ENCODE data around the gene TECTB.

DNA sequence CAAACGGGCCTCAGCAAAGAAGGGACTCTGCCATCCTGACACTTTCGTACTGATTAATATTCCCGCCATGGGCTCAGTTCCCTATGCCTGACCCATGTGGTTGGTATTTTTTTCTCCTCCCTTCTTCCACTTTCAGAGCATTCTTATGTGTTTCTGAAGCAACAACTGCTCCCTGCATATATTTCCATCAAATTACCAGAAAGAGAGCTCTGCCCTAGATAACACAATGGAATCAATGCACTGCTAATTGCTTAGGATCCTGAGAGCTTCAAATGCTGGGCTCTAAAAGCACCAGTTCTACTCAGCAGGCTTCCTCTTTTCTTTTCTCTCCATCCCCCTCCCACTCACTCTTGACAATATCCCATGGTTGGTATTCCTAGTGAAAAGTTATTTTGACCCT lies 5.3 kb downstream of the TECTB start:
- TF ChIP-seq POLR2AphosphoS5 (IDR thresholded peaks at IDR 0.05; ENCODE audit: borderline replicate concordance, low read depth, low read length) = no peak
- no peak for TF ChIP-seq EZH2 (IDR thresholded peaks at IDR 0.05)
